C4-2B (cell line): ENCODE results near the gene CCNL2.

Experiments
- ZFX ChIP-seq: fragments of 450-650 bp; IDR thresholded peaks from 2 replicates; pipeline ENCODE4 v1.6.1; 2017
- TF ChIP-seq, protein P1 (sequence below): fragments of 450-650 bp; conservative IDR thresholded peaks from 2 replicates; pipeline ENCODE4 v1.5.1; 2017; ENCODE audit warnings: mild to moderate bottlenecking

DNA sequence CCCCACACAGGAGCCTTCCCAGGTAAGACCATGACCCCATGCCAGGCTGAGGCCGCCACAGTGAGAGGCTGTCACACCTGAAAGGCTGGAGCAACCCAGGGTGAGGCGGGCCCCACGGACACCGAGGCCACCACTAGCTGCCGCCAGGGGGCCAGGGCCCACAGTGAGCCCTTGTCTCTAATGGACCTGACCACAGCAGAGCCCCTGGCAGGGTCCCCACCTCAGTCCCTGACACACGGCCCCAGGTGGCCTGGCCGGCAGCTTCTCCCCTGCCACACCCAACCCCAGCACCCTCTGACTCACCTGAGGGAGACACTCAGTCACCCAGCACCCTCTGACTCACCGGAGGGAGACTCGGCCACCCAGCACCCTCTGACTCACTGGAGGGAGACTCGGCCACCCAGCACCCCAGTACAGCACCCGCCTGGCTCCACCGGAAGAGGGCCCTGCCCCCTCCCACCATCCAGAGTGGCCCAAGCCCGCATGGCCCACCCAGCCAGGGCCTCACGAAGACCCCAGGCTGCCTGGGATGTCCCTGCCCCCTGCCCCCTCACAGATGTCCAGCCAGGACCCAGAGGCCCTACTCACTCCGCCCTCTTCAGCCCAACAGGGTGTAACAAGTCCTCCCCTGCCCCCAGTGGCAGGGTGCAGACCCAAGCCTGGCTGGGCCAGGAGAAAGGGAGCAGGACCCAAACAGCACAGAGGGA, 54.3 kb downstream of the CCNL2 start:
- TF ChIP-seq, protein P1, sequence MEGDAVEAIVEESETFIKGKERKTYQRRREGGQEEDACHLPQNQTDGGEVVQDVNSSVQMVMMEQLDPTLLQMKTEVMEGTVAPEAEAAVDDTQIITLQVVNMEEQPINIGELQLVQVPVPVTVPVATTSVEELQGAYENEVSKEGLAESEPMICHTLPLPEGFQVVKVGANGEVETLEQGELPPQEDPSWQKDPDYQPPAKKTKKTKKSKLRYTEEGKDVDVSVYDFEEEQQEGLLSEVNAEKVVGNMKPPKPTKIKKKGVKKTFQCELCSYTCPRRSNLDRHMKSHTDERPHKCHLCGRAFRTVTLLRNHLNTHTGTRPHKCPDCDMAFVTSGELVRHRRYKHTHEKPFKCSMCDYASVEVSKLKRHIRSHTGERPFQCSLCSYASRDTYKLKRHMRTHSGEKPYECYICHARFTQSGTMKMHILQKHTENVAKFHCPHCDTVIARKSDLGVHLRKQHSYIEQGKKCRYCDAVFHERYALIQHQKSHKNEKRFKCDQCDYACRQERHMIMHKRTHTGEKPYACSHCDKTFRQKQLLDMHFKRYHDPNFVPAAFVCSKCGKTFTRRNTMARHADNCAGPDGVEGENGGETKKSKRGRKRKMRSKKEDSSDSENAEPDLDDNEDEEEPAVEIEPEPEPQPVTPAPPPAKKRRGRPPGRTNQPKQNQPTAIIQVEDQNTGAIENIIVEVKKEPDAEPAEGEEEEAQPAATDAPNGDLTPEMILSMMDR = peak; percentile 92
- no peak for TF ChIP-seq ZFX
